ENCODE results near the gene PHF21A.
"Not testable (repeated sequence)": the region's sequence is repeated elsewhere in the genome, so short reads cannot be mapped to it uniquely, and the experiment has no call there.

Gene PHF21A

GRCh38 chr11:45918962-45919675, 202.1 kb downstream of the PHF21A start:
- DNase-seq, result peak; percentile 7

GRCh38 chr11:45918331-45918941, 202.8 kb downstream of the PHF21A start:
- DNase-seq, result peak; percentile 48

- DNase-seq, result peak; percentile 88
Measured at GRCh38 chr11:45917623-45918330, 203.5 kb downstream of the PHF21A start, which contains the start of gene PEX16. Gene PEX16 (minus strand): TSS chr11:45917877. CDS start chr11:45917811, 66 bp downstream.

DNA sequence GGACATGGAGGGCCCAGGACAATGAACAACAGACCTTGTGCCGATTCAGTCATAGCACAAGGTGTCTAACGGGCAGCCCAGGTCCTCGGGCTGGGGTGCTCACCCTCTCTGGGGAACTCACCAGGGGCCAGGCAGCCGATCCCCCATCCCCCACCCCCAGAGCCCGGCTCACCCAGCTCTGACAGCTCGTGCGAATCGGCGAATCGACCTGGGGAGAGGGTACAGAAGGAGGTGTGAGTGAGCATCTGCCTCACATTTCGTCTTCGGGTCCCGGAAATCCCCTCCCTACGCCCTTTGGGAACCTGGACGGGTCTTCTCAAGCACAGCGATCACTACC, 204.0 kb downstream of the PHF21A start:
- DNase-seq, result no peak

DNA sequence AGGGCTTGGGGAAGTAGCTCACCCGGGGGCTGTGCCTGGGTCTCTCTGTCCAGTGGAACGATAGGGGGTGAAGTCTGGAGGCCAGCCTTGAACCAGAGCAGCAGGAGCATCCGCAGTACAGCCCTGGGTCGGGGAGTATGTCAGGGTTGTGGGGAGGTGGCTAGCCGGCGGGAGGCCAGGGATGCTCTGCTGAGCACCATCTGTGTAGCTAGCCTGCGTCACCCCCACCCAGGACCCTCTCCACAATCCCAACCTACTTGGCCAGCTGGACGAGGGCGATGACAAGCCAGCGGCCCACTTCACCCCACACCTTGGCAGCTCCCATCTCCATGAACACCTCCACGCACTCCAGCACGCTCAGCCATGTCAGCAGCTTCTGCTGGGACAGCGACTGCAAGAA, 205.8 kb downstream of the PHF21A start:
- DNase-seq, result no peak

GRCh38 chr11:45913942-45914635, 207.2 kb downstream of the PHF21A start:
- DNase-seq, result no peak

DNA sequence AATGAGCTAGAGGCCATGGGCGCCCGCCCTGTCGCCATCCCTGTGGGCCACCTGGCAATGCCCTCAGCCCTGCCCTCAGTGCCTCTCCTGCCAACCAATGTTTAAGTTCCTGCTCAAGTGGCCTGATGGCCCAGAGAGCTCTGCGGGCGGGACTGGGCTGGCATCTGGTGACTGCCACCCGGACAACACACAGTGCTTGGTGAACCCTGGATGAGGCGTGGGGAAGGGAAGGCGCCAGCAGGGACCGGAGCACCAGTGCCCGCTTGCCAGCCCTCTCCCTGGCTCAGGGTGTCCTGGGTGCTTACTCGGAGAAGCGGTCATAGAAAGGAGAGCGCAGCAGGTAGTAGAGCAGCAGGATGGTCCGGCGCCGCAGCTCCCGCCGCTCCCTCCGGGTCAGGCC, 207.7 kb downstream of the PHF21A start:
- no peak for DNase-seq

- DNase-seq, result no peak
Measured at GRCh38 chr11:45910623-45911022, 210.6 kb downstream of the PHF21A start.

DNA sequence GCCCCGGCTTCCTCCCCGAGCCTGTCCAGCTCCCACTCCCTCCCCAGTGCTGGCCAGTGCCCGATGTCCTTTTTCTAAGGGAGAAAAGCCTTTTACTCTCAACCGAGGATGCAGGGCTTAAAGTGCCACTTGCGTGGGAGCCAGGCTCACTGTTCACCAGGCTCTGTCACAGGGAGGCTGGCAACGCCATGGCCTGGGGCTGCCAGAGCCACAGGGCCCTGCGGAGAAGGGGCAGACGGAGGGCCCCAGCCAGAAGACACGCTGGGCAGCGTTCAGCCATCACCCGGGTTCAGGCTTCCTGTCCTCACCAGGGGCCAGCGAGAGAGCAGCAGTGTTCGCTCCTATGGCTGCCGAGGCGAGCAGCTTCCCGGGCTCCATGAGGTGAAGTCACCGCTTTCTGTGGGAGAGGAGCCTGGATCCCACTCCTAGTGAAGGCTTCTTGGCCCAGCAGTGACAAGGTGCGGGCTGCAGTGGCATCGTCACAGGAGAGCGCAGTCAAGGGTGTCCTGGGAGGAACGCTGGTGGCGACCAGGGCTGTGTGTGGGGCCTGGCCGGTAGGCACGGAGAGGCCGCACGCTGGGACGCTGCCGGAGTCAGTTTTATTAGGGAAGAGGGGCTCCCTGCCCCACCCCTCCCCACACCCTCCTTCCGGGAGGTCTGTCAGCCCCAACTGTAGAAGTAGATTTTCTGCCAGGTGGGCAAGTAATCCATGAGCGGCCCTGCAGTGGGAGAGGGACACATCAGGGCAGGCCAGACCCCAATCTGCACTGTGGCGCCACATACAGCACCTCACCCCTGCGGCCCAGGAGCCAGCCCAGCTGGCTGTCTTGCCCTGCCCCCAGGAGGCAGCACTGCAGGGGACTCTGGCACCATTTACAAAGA, 211.4 kb downstream of the PHF21A start:
- DNase-seq, result no peak

DNA sequence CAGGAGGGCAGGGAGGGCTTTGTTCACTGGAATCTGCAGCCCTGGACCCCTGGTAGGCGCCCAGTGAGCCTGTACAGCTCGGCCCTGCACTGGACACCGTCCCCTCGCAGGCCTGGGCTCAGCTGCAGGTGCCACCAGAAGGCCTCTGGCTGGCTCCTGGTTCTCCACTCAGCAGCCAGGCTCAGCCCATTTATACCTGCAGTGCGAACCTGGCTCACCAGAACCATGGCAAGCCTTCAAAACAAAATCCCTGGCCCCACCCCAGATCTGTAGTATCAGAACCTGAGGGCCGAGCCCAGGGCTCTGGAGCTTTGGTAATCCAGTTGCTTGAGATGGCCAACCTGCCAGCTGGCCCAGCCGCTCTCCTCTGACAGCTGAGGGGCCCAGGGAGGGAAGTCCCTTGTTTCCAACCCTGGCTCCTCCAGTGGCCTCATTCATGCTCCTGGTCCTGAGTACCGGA, 213.3 kb downstream of the PHF21A start:
- DNase-seq, result no peak

- DNase-seq, result no peak
Measured at GRCh38 chr11:45906965-45907611, 214.2 kb downstream of the PHF21A start, which contains the start of gene FREY1. Gene FREY1 (minus strand): TSS chr11:45907271. CDS start chr11:45907245, 26 bp downstream.

GRCh38 chr11:45906096-45906682, 215.1 kb downstream of the PHF21A start:
- no peak for DNase-seq

- not testable (repeated sequence) for DNase-seq
Measured at GRCh38 chr11:45905576-45905975, 215.7 kb downstream of the PHF21A start.

DNA sequence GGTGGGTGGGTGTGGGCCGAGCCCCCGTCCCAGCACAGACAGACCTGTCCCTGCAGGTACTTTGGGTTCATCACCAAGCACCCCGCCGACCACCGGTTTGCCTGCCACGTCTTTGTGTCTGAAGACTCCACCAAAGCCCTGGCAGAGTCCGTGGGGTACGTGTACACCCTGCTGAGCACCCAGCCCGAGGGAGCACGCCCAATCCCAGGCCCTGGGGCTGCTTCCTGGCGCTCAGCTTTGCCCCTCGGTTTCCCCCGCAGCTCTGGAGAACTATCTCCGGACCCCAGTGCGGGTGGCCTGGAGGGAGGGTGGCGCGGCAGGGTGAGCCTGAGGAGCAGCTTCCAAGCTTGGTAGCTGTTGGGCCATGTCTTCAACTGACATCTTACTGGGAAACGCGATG, 216.2 kb downstream of the PHF21A start:
- DNase-seq, result no peak

GRCh38 chr11:45904309-45904915, 216.8 kb downstream of the PHF21A start:
- no peak for DNase-seq

GRCh38 chr11:45902452-45903380, 218.5 kb downstream of the PHF21A start:
- no peak for DNase-seq

GRCh38 chr11:45901626-45902025, 219.6 kb downstream of the PHF21A start:
- no peak for DNase-seq

DNA sequence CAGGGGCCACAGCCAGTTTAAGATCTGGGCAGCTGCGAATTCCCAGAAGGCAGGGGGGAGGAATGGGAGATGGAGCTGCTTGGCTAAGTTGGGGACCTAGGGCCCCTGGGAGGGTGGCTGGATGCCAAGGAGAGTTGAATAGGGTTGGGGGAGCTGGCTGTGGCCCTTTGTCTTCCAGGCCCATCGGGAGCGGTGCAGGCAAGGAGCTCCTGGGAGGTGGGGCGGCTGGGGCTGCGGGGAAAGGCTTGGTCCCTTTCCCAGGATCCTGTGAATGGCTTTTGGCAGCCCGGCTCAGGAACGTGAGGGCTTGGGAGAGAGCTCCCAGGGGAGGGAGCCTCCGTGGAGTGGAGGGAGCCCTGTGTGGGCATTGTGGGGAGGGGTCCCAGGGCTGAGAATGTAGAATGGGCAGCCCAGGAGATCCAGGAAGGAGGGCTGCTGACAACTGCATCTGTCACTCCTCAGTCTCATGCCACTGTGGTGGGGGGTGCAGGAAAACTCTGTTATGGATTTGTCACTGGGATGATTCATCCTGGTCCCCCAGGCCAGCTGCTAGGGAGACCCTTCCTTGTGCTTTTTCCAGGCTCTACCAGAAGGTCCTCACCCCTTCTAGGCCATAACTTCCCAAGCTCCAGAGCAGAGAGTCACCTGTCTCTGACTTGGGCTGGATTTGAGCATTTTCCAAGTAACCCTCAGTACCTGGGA, 220.2 kb downstream of the PHF21A start:
- DNase-seq, result no peak

Data from activated CD8-positive, alpha-beta memory T cell treated with anti-CD3 and anti-CD28 coated beads, Interleukin-2, amount 50 U/mL, for 4 hours (primary cell).